CD8-positive, alpha-beta memory T cell (primary cell): Measurements from ENCODE around the gene ERBIN. TPM values are rescaled to one million over a fixed set of nuclear protein-coding genes. Genes with fewer than 3 reads are reported as not detected.

Experiments used
- CTCF ChIA-PET: fragments of 350-600 bp; sonication (Branson Sonifier 250); formaldehyde crosslinking; loops from one replicate; lab custom pipeline; 2021; ENCODE audit warnings: antibody characterized with exemption; lab: Charles Lee
- POLR2A ChIA-PET: fragments of 350-600 bp; sonication (Branson Sonifier 250); formaldehyde crosslinking; loops from one replicate; lab custom pipeline; 2021; ENCODE audit warnings: antibody characterized with exemption; lab: Charles Lee
- DNase-seq, 5 donors: peaks; one replicate each; pipeline versions ENCODE4 v3.0.0 to v3.0.0-alpha.2; 2020 to 2022; ENCODE audit warnings: mixed read lengths in 1 of 5
- H3K27ac ChIP-seq: one replicate; pipeline ENCODE4 v1.7.0; 2013; ENCODE audit warnings: low read depth, mild to moderate bottlenecking, low read length, moderate library complexity
- H3K27me3 ChIP-seq: 2 replicates; pipeline ENCODE4 v1.7.0; 2013; ENCODE audit warnings: low read length, mild to moderate bottlenecking; ENCODE audit not compliant: insufficient read depth, poor library complexity, severe bottlenecking
- H3K36me3 ChIP-seq: 2 replicates; pipeline ENCODE4 v1.7.0; 2013; ENCODE audit warnings: mild to moderate bottlenecking, low read length, moderate library complexity; ENCODE audit not compliant: insufficient read depth
- H3K4me1 ChIP-seq: 2 replicates; pipeline ENCODE4 v1.7.0; 2013; ENCODE audit warnings: mild to moderate bottlenecking, low read length, moderate library complexity; ENCODE audit not compliant: insufficient read depth
- H3K4me3 ChIP-seq: 2 replicates; pipeline ENCODE4 v1.7.0; 2013; ENCODE audit warnings: mild to moderate bottlenecking, low read length
- H3K9me3 ChIP-seq: 2 replicates; pipeline ENCODE4 v1.7.0; 2013; ENCODE audit warnings: mild to moderate bottlenecking, low read length
- H3K27ac Mint-ChIP-seq, 8 donors: one replicate each; pipeline ENCODE4 v1.8.0; 2020 to 2021; ENCODE audit warnings: mixed read lengths in 8 of 8, mild to moderate bottlenecking in 6 of 8, inconsistent platforms in 3 of 8, moderate library complexity in 3 of 8
- H3K27me3 Mint-ChIP-seq, 2 donors: one replicate each; pipeline ENCODE4 v1.8.0; 2020 to 2021; ENCODE audit warnings: mixed read lengths in 2 of 2, mild to moderate bottlenecking in 1 of 2, moderate library complexity in 1 of 2
- H3K36me3 Mint-ChIP-seq, 3 donors: one replicate each; pipeline ENCODE4 v1.8.0; 2020 to 2021; ENCODE audit warnings: mixed read lengths in 3 of 3, inconsistent platforms in 1 of 3, mild to moderate bottlenecking in 1 of 3
- H3K4me1 Mint-ChIP-seq, 3 donors: one replicate each; pipeline ENCODE4 v1.8.0; 2020 to 2021; ENCODE audit warnings: mixed read lengths in 3 of 3, inconsistent platforms in 1 of 3, mild to moderate bottlenecking in 1 of 3
- H3K4me3 Mint-ChIP-seq, 7 donors: one replicate each; pipeline ENCODE4 v1.8.0; 2020 to 2021; ENCODE audit warnings: mixed read lengths in 7 of 7, mild to moderate bottlenecking in 6 of 7, moderate library complexity in 4 of 7, inconsistent platforms in 2 of 7
- H3K9me3 Mint-ChIP-seq, 5 donors: one replicate each; pipeline ENCODE4 v1.8.0; 2020 to 2022; ENCODE audit warnings: mixed read lengths in 5 of 5, mild to moderate bottlenecking in 3 of 5, moderate library complexity in 2 of 5, inconsistent platforms in 1 of 5
- polyA plus RNA-seq: library from polyadenylated mRNA; unstranded; fragments of 300-500 nt; fragmentation: Illumina TruSeq; gene quantifications from one replicate; pipeline ENCODE4 v1.2.3, GENCODE V29; 2021
- total RNA-seq, 2 experiments: library from RNA; stranded (reverse); gene quantifications; one replicate each; pipeline ENCODE4 v1.2.3, GENCODE V29; 2021

Gene ERBIN
- total and polyA plus RNA-seq, 3 experiments from 2014 or later: 40.9 to 49.0 (median 43.1) TPM

DNA sequence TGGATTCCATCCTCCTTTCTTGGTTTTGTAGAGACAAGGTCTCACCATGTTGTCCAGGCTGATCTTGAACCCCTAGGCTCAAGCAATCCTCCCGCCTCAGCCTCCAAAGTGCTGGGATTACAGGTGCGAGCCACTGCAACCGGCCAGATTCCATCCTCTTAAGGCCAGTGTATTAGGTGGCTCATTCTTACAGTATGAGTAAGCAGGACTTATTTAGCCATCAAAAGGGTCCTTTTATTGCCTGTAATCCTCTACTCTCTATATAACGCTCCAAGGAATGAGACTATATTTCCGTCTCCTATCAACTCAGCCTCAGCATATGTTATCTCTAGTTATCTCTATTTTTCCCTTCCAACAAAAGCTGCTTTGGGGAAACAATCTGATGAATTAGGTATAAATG is 3.0 kb upstream of the ERBIN start:
- Histone ChIP-seq H3K27me3 (no peaks in the 10 kb centered on the region), H3K27ac (no peak overlapping the region), H3K4me3 (no peak overlapping the region), H3K4me1 (peaks cover 17% of the 10 kb centered on the region), H3K36me3 (no peaks in the 10 kb centered on the region), H3K9me3 (no peaks in the 10 kb centered on the region)
- H3K36me3 Mint-ChIP-seq: peaks cover 0 to 27% (median 0%) of the 10 kb centered on the region in 3 donors
- peak overlapping the region in 2 of 7 donors; percentile 15 to 88 for H3K4me3 Mint-ChIP-seq
- ChIA-PET POLR2A (no interaction called here), CTCF (no interaction called here)
- H3K4me1 Mint-ChIP-seq: peaks cover 17 to 31% (median 29%) of the 10 kb centered on the region in 3 donors
- peaks cover 0 to 1% (median 0%) of the 10 kb centered on the region in 5 donors for H3K9me3 Mint-ChIP-seq
- DNase-seq: no peak
- H3K27ac Mint-ChIP-seq: peak overlapping the region in 4 of 8 donors; percentile 3 to 86 (median 52)
- H3K27me3 Mint-ChIP-seq: peaks cover 0 to 5% of the 10 kb centered on the region in 2 donors

GRCh38 chr5:65924366-65925043 is 1.9 kb upstream of the ERBIN start:
- peaks cover 0 to under 1% (median 0%) of the 10 kb centered on the region in 5 donors for H3K9me3 Mint-ChIP-seq
- POLR2A ChIA-PET: interaction anchor here (0.6 to 2.3 kb wide), 7 partner anchors 45 to 362 kb away, joined by 3 to 13 read pairs (median 3); partner anchors contain the start of genes CENPK, NLN, PPWD1 and SGTB
- Histone ChIP-seq H3K9me3 (no peaks in the 10 kb centered on the region), H3K4me1 (peaks cover 27% of the 10 kb centered on the region), H3K4me3 (peak overlapping the region; percentile 69), H3K36me3 (no peaks in the 10 kb centered on the region), H3K27me3 (no peaks in the 10 kb centered on the region), H3K27ac (peak overlapping the region; percentile 58)
- H3K27me3 Mint-ChIP-seq: peaks cover 0 to 5% of the 10 kb centered on the region in 2 donors
- H3K4me1 Mint-ChIP-seq: peaks cover 25 to 41% (median 40%) of the 10 kb centered on the region in 3 donors
- CTCF ChIA-PET: interaction anchor here (1.2 to 1.6 kb wide), 2 partner anchors 10 to 163 kb away, joined by 4 read pairs; no protein-coding TSS in a partner anchor
- peaks cover 0 to 27% (median 0%) of the 10 kb centered on the region in 3 donors for H3K36me3 Mint-ChIP-seq
- no peak for DNase-seq
- H3K27ac Mint-ChIP-seq: peak overlapping the region; percentile 84 to 97 (median 90)
- peak overlapping the region; percentile 82 to 95 (median 88) for H3K4me3 Mint-ChIP-seq

DNA sequence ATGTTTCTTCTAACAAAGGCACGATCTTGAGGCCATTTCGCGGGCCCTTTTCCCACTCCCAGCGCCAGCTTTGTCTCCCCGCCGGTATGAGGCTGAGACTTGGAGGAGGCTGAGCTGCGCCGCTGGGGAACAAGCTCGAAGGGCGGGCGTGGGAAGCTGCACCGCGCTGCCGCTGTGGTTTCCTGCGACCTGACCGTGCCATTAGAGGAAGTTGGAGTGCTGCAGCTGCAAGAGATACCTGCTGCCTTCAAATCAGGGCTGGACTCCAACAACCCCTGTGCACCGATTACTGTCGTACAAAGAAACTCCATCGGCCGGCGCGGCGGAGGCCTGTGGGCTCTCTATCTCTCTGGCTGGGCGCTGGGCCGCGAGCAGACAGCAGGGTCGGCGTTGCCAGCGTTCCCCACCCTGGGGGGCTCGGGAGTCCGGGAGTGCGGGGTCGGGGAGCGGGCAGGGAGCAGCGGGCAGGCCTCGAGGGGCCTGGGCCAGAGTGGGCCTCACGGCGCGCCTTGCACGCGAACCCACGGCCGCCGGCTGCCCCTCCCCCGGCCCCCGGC is 1.3 kb upstream of the ERBIN start:
- Mint-ChIP-seq H3K36me3 (peaks cover 0 to 31% (median 0%) of the 10 kb centered on the region in 3 donors), H3K4me1 (peaks cover 31 to 47% (median 46%) of the 10 kb centered on the region in 3 donors), H3K27ac (peak overlapping the region; percentile 84 to 97 (median 90)), H3K27me3 (peaks cover 0 to 5% of the 10 kb centered on the region in 2 donors), H3K9me3 (no peaks in the 10 kb centered on the region), H3K4me3 (peak overlapping the region; percentile 82 to 95 (median 88))
- Histone ChIP-seq H3K4me3 (peak overlapping the region; percentile 69), H3K27ac (peak overlapping the region; percentile 58), H3K4me1 (peaks cover 33% of the 10 kb centered on the region), H3K36me3 (no peaks in the 10 kb centered on the region), H3K27me3 (no peaks in the 10 kb centered on the region), H3K9me3 (no peaks in the 10 kb centered on the region)
- DNase-seq: peak; percentile 55 to 83 (median 79)
- POLR2A ChIA-PET: interaction anchor here (0.6 to 2.3 kb wide), 8 partner anchors 44 to 362 kb away, joined by 3 to 16 read pairs (median 4); partner anchors contain the start of genes CENPK, NLN, PPWD1 and SGTB
- CTCF ChIA-PET: interaction anchor here (0.9 to 1.6 kb wide), 3 partner anchors 10 to 163 kb away, joined by 3 to 4 read pairs (median 4); no protein-coding TSS in a partner anchor

DNA sequence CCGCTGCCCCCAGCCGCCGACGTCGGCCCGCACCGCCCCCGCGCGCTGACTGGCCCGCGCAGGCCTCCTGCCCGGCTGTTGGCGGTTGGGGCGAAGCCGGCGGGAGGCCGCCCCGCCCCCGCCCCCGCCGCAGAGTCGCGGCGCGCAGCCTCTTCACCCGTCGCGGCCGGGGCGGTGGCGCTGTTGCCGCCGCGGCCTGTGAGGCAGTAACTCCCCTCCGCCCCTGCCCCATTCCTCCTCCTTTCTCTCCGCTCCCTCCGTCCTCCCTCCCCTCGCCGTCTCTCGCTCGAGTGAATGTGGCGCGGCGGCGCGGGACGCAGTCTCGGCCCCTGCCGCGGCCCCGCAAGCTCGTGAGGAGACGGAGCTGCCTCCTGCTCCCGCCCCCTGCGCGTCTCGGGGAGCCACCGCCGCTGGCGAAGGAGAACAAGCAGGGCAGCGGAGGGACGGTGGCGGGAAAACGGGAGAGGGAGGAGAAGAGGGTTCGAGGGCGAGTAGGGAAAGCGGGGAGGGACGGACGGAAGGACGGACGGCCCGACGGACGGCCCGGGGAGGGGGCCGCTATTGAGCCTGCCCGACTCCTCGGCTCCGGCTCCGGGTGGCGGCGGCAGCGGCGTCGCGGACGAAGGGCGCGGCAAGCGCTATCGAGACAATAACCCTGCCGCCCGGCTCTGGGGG is 637 bp upstream of the ERBIN start:
- H3K4me3 ChIP-seq: peak overlapping the region; percentile 73
- Mint-ChIP-seq H3K4me3 (peak overlapping the region; percentile 90 to 99 (median 92)), H3K36me3 (peaks cover 0 to 36% (median 1%) of the 10 kb centered on the region in 3 donors), H3K9me3 (no peaks in the 10 kb centered on the region), H3K27me3 (peaks cover 0 to 5% of the 10 kb centered on the region in 2 donors), H3K4me1 (peaks cover 36 to 53% (median 53%) of the 10 kb centered on the region in 3 donors), H3K27ac (peak overlapping the region; percentile 86 to 98 (median 95))
- peaks cover 37% of the 10 kb centered on the region for H3K4me1 ChIP-seq
- peak overlapping the region; percentile 90 for H3K27ac ChIP-seq
- H3K9me3 ChIP-seq: no peaks in the 10 kb centered on the region
- DNase-seq: peak; percentile 73 to 86 (median 83)
- H3K36me3 ChIP-seq: no peaks in the 10 kb centered on the region
- ChIA-PET CTCF (interaction anchor here (0.9 to 1.6 kb wide), 5 partner anchors 11 to 302 kb away, joined by 3 to 4 read pairs (median 3); partner anchors contain the start of gene TRIM23), POLR2A (interaction anchor here (0.7 to 2.3 kb wide), 9 partner anchors 36 to 1158 kb away, joined by 3 to 16 read pairs (median 3); partner anchors contain the start of genes CENPK, NLN, PPWD1 and SGTB)
- H3K27me3 ChIP-seq: no peaks in the 10 kb centered on the region

- CTCF ChIA-PET: interaction anchor here (0.9 to 1.5 kb wide), 5 partner anchors 16 to 303 kb away, joined by 3 read pairs; partner anchors contain the start of genes NLN, SGTB and TRIM23
- peak overlapping the region; percentile 73 for H3K4me3 ChIP-seq
These were observed 518 bp downstream of the ERBIN start for GRCh38 chr5:65926893-65927292.

DNA sequence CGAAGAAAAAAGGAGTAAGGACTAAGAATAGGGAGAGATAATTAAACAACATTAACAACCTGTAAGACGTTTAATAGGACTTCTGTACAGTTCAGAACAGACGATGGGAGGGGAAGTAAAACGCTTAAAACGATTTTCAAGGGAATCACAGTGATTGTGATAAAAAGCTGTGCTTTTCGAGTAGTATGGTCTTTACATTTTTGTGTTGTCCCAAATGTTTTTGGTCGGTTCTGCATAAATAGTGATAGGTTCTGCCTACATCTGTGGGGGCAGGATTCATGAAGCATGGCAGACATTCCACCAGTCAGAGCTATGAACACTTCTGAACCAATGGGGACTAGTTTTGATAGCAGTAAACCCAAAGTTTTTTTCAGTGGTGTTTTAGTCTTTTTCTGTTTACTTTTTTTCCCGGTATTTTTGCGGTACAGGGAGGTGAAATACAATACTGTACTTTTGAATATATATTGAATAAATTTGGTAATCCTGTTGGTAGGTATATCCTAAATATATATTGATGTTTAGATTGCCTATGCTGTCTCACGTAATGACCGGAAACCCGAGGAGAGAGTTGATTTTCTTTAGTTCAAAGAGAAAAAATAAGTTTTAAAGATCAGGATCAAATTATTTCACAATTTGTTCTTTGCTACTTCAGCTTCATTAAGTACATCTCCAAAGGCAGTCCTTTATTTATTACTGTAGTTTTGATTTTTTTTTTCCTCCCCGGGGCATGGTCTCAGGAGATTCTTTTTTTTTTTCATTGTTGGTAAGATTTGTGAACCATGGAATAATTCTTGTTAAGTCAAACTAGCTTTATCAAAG is 1.3 kb downstream of the ERBIN start:
- POLR2A ChIA-PET: interaction anchor here (0.6 to 2.2 kb wide), 3 partner anchors 61 to 1078 kb away, joined by 3 to 16 read pairs (median 3); partner anchors contain the start of gene SREK1
- peaks cover 50% of the 10 kb centered on the region for H3K4me1 ChIP-seq
- peak in 3 of 5 donors; percentile 28 to 54 (median 48) for DNase-seq
- peak overlapping the region; percentile 90 for H3K27ac ChIP-seq
- CTCF ChIA-PET: interaction anchor here (1.1 kb wide), 1 partner anchor 20 kb away, joined by 3 read pairs; no protein-coding TSS in a partner anchor
- H3K36me3 ChIP-seq: no peaks in the 10 kb centered on the region
- Mint-ChIP-seq H3K4me1 (peaks cover 47 to 69% (median 69%) of the 10 kb centered on the region in 3 donors), H3K4me3 (peak overlapping the region; percentile 91 to 99 (median 97)), H3K27me3 (peaks cover 0 to 5% of the 10 kb centered on the region in 2 donors), H3K9me3 (no peaks in the 10 kb centered on the region), H3K27ac (peak overlapping the region; percentile 86 to 98 (median 93)), H3K36me3 (peaks cover 0 to 43% (median 5%) of the 10 kb centered on the region in 3 donors)
- H3K9me3 ChIP-seq: no peaks in the 10 kb centered on the region
- H3K4me3 ChIP-seq: peak overlapping the region; percentile 73
- no peaks in the 10 kb centered on the region for H3K27me3 ChIP-seq

More at GRCh38 chr5:65926893-65927292, 518 bp downstream of the ERBIN start:
- Mint-ChIP-seq H3K9me3 (no peaks in the 10 kb centered on the region), H3K4me3 (peak overlapping the region; percentile 91 to 99 (median 97)), H3K27me3 (peaks cover 0 to 5% of the 10 kb centered on the region in 2 donors), H3K36me3 (peaks cover 0 to 41% (median 5%) of the 10 kb centered on the region in 3 donors), H3K27ac (peak overlapping the region; percentile 86 to 98 (median 93)), H3K4me1 (peaks cover 43 to 63% (median 62%) of the 10 kb centered on the region in 3 donors)
- DNase-seq: peak in 1 of 5 donors; percentile 29
- Histone ChIP-seq H3K27me3 (no peaks in the 10 kb centered on the region), H3K36me3 (no peaks in the 10 kb centered on the region), H3K4me1 (peaks cover 43% of the 10 kb centered on the region), H3K9me3 (no peaks in the 10 kb centered on the region), H3K27ac (peak overlapping the region; percentile 90)
- POLR2A ChIA-PET: interaction anchor here (0.5 to 2.3 kb wide), 12 partner anchors 35 to 1160 kb away, joined by 3 to 16 read pairs (median 3); partner anchors contain the start of genes CENPK, NLN, PPWD1 and SGTB
